Natural killer cell (primary cell): ENCODE data around the gene XPOT. TPM values are rescaled to one million over a fixed set of nuclear protein-coding genes. Genes with fewer than 3 reads are reported as not detected.

ENCODE experiments used
- ATAC-seq, 3 donors: fragments of 150-1000 bp in 2 of 3; fragments of 200-7000 bp in 1 of 3; cut with Tn5 transposase; 1 replicate in 1 of 3; 2 replicates in 2 of 3; pipeline ENCODE4 v1.10.0; 2021; ENCODE audit warnings: mild to moderate bottlenecking in 2 of 3, moderate library complexity in 2 of 3
- DNase-seq, 2 donors: peaks; one replicate each; pipeline versions ENCODE4 v3.0.0 to v3.0.0-alpha.2; 2013 to 2021; ENCODE audit warnings: mixed read lengths in 1 of 2
- H3K27ac ChIP-seq: one replicate; pipeline ENCODE4 v1.5.1; 2013; ENCODE audit warnings: mild to moderate bottlenecking, low read length
- H3K27me3 ChIP-seq: one replicate; pipeline ENCODE4 v1.6.1; 2013; ENCODE audit warnings: low read length; ENCODE audit not compliant: control insufficient read depth, insufficient read depth
- H3K36me3 ChIP-seq: one replicate; pipeline ENCODE4 v1.6.1; 2013; ENCODE audit warnings: low read length; ENCODE audit not compliant: control insufficient read depth, insufficient read depth
- H3K4me1 ChIP-seq: one replicate; pipeline ENCODE4 v1.6.1; 2013; ENCODE audit warnings: low read length; ENCODE audit not compliant: control insufficient read depth, insufficient read depth
- H3K4me3 ChIP-seq: one replicate; pipeline ENCODE4 v1.5.1; 2013; ENCODE audit warnings: low read length
- H3K9me3 ChIP-seq: one replicate; pipeline ENCODE4 v1.6.1; 2013; ENCODE audit warnings: low read length; ENCODE audit not compliant: control insufficient read depth, insufficient read depth
- H3K27ac Mint-ChIP-seq, 2 donors: one replicate each; pipeline ENCODE4 v1.8.0; 2022; ENCODE audit warnings: mild to moderate bottlenecking in 2 of 2, mixed read lengths in 2 of 2, moderate library complexity in 1 of 2
- H3K27me3 Mint-ChIP-seq, 2 donors: one replicate each; pipeline ENCODE4 v1.8.0; 2022; ENCODE audit warnings: low read depth in 2 of 2, mixed read lengths in 2 of 2
- H3K36me3 Mint-ChIP-seq: one replicate; pipeline ENCODE4 v1.8.0; 2022; ENCODE audit warnings: mixed read lengths
- H3K4me1 Mint-ChIP-seq, 2 donors: one replicate each; pipeline ENCODE4 v1.8.0; 2022; ENCODE audit warnings: mixed read lengths in 2 of 2
- H3K4me3 Mint-ChIP-seq: one replicate; pipeline ENCODE4 v1.8.0; 2022; ENCODE audit warnings: mild to moderate bottlenecking, moderate library complexity, mixed read lengths
- H3K9me3 Mint-ChIP-seq, 2 donors: one replicate each; pipeline ENCODE4 v1.8.0; 2022; ENCODE audit warnings: mixed read lengths in 2 of 2
- WGBS: methylation state at CpG from one replicate; pipeline ENCODE4 v1.1.7; 2013; ENCODE audit warnings: missing lambda C conversion rate; ENCODE audit not compliant: insufficient coverage; 5-methylcytosine and 5-hydroxymethylcytosine counted together
- intact Hi-C: fragments of 100-400 bp; cut with micrococcal nuclease; formaldehyde crosslinking; loops from one replicate; pipeline ENCODE4 v1.14.2; 2022
- total RNA-seq, 4 donors: library from RNA; stranded (reverse); fragments of 120-200 nt in 1 of 4; gene quantifications; one replicate each; pipeline versions ENCODE4 v1.2.3 to v1.2.4, GENCODE V29; 2013 to 2022
- TF ChIP-seq, protein P1 (sequence below): fragments of 200-600 bp; IDR thresholded peaks from one replicate; pipeline ENCODE4 v1.8.0; 2022; ENCODE audit warnings: antibody characterized with exemption

Gene XPOT
- total RNA-seq, 3 donors from 2014 or later (not counting 1 experiment from before 2014, with no cell fraction given) = 39.8 to 51.5 (median 45.0) TPM

DNA sequence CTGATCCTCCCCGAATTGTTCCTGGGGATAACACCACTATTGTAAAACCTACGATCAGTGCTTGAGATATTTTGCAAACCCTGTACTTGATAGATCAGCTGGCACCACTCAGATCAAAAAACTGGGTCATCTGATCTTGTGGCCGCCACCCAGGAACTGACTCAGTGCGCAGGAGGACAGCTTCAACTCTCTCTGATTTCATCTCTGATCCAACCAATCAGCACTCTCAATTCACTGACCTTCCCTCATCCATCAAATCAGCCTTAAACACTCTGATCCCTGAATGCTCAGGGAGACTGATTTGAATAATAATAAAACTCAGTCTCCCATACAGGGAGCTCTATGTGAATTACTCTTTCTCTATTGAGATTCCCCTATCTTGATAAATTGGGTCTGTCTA, 4.2 kb upstream of the XPOT start:
- ATAC-seq (no peak), DNase-seq (peak in 1 of 2 donors; percentile 57)
- Histone ChIP-seq H3K9me3 (no peaks in the 10 kb centered on the region), H3K4me1 (peaks cover 9% of the 10 kb centered on the region), H3K36me3 (no peaks in the 10 kb centered on the region), H3K27ac (no peak overlapping the region), H3K4me3 (no peak overlapping the region), H3K27me3 (no peaks in the 10 kb centered on the region)
- peak overlapping the region in 1 of 2 donors; percentile 2 for H3K27ac Mint-ChIP-seq
- intact Hi-C loops = loop anchor here (10.0 kb wide), 1 partner anchor 765 kb away; the partner anchor contains the start of gene LEMD3
- H3K27me3 Mint-ChIP-seq = peaks cover 8 to 10% of the 10 kb centered on the region in 2 donors
- TF ChIP-seq, protein P1, sequence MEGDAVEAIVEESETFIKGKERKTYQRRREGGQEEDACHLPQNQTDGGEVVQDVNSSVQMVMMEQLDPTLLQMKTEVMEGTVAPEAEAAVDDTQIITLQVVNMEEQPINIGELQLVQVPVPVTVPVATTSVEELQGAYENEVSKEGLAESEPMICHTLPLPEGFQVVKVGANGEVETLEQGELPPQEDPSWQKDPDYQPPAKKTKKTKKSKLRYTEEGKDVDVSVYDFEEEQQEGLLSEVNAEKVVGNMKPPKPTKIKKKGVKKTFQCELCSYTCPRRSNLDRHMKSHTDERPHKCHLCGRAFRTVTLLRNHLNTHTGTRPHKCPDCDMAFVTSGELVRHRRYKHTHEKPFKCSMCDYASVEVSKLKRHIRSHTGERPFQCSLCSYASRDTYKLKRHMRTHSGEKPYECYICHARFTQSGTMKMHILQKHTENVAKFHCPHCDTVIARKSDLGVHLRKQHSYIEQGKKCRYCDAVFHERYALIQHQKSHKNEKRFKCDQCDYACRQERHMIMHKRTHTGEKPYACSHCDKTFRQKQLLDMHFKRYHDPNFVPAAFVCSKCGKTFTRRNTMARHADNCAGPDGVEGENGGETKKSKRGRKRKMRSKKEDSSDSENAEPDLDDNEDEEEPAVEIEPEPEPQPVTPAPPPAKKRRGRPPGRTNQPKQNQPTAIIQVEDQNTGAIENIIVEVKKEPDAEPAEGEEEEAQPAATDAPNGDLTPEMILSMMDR = no peak
- H3K4me1 Mint-ChIP-seq = peaks cover 0 to 10% of the 10 kb centered on the region in 2 donors
- no peaks in the 10 kb centered on the region for H3K9me3 Mint-ChIP-seq
- no peaks in the 10 kb centered on the region for H3K36me3 Mint-ChIP-seq
- 73% methylated on average over 4 of the region's 4 CpGs for whole genome bisulfite sequencing
- H3K4me3 Mint-ChIP-seq = no peak overlapping the region

DNA sequence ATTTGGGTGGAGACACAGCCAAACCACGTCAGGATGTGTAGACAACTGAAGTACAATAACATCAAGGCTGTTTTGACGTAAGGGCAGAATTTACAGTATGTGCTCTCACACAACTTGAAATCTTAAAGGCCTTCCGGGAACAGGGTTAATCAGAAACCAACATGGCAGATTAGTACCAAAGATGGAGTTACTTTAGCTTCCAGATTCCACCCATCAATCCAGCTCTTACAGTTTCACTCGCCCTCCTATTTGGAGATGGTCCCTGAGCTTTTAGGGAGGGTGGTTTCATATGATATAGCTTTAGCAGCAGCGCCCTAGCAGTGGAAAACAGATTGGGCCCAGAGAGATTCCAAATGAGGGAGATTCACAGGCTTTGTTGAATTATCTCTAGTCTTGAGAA, 2.0 kb upstream of the XPOT start:
- ATAC-seq (no peak), DNase-seq (no peak)
- Histone ChIP-seq H3K9me3 (no peaks in the 10 kb centered on the region), H3K4me3 (no peak overlapping the region), H3K4me1 (peaks cover 18% of the 10 kb centered on the region), H3K27ac (no peak overlapping the region), H3K27me3 (no peaks in the 10 kb centered on the region), H3K36me3 (no peaks in the 10 kb centered on the region)
- TF ChIP-seq, protein P1 = no peak
- Mint-ChIP-seq H3K9me3 (no peaks in the 10 kb centered on the region), H3K36me3 (no peaks in the 10 kb centered on the region), H3K4me1 (peaks cover 8 to 15% of the 10 kb centered on the region in 2 donors), H3K27ac (no peak overlapping the region), H3K4me3 (no peak overlapping the region), H3K27me3 (peaks cover 8 to 10% of the 10 kb centered on the region in 2 donors)
- intact Hi-C loops = loop anchor here (10.0 kb wide), 1 partner anchor 763 kb away; the partner anchor contains the start of gene LEMD3
- 94% methylated on average over 4 of the region's 5 CpGs for WGBS

DNA sequence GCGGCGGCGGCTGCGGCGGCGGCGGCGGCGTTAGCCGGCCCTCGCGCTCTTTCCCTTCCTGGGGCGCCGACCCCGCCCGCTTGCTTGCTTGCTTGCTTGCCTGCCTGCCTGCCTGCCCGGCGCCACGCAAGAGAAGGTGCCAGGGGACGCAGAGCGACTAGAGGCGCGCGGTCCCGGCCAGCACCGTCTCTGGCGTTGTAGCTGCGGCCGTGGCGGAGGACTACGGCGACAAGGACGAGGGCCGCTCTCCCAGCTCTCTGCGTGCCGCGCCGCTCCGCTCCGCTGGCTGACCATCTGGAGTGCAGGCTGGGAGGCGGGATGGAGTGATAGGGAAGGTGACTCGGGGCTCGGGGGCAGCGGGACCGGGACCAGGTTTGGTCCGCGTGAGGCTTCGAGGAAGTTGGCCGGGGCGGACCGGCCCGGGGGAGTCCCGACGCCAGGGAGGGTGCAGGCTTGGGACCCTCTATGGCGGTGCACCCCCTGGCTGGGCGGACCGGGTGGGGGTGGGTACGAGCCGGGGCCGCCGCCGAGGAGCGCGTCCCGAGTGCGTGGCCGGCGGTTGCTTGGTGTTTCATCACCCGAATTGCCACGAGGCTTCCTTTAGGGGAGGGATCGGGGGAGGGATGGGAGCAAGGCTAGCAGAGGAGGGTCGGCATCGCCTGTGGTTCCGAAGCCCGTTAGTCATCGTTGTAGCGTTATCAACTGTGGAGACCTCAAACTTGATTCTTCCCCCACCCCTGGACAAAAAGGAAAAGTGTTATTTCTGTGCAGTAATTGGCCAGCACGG, 471 bp downstream of the XPOT start:
- Histone ChIP-seq H3K4me1 (peaks cover 18% of the 10 kb centered on the region), H3K36me3 (no peaks in the 10 kb centered on the region), H3K9me3 (no peaks in the 10 kb centered on the region), H3K4me3 (peak overlapping the region; percentile 100), H3K27ac (peak overlapping the region; percentile 96), H3K27me3 (no peaks in the 10 kb centered on the region)
- WGBS = under 1% methylated on average over 78 of the region's 78 CpGs
- ATAC-seq = peak; percentile 1 to 10 (median 1)
- intact Hi-C loops = loop anchor here (1.0 to 10.0 kb wide), 3 partner anchors 48 to 760 kb away; partner anchors contain the start of genes KICS2, LEMD3 and TBK1
- Mint-ChIP-seq H3K4me1 (peaks cover 8 to 15% of the 10 kb centered on the region in 2 donors), H3K27me3 (peaks cover 8 to 9% of the 10 kb centered on the region in 2 donors), H3K9me3 (no peaks in the 10 kb centered on the region), H3K36me3 (no peaks in the 10 kb centered on the region), H3K27ac (peak overlapping the region; percentile 88 to 98), H3K4me3 (peak overlapping the region; percentile 99)
- TF ChIP-seq, protein P1 = no peak
- DNase-seq = peak in 1 of 2 donors; percentile 63
